OCI-LY7 (cell line): ENCODE measurements around the gene TEPSIN. TPM values are rescaled to one million over a fixed set of nuclear protein-coding genes. Genes with fewer than 3 reads are reported as not detected.

ENCODE experiments used
- BruUV-seq: library from RNA; stranded (reverse); fragments of 400-500 nt; replicated peaks from 2 replicates; lab custom pipeline; 2021; lab: Mats Ljungman, UMichigan
- CTCF ChIA-PET: fragments of 300-600 bp; sonication (Branson Sonifier 250); formaldehyde crosslinking; loops from one replicate; lab custom pipeline; 2022; ENCODE audit warnings: antibody characterized with exemption; ENCODE audit not compliant: unreplicated experiment; lab: Charles Lee
- POLR2A ChIA-PET: fragments of 300-600 bp; sonication (Branson Sonifier 250); formaldehyde crosslinking; loops from one replicate; lab custom pipeline; 2022; ENCODE audit warnings: antibody characterized with exemption; lab: Charles Lee
- DNase-seq: peaks from one replicate; pipeline ENCODE4 v3.0.0-alpha.2; 2015; ENCODE audit warnings: low spot score
- H2AFZ ChIP-seq: fragments of 200-600 bp; sonication (generic), shearing (Covaris generic); 2 replicates; pipeline ENCODE4 v1.6.1; 2014; ENCODE audit warnings: mild to moderate bottlenecking, antibody characterized with exemption, low read length, moderate library complexity
- H3K27ac ChIP-seq: fragments of 200-600 bp; sonication (generic); 2 replicates; pipeline ENCODE4 v1.5.1; 2014; ENCODE audit warnings: mixed run types, low read depth, mild to moderate bottlenecking, moderate library complexity, low read length, inconsistent platforms; ENCODE audit not compliant: poor library complexity, severe bottlenecking
- H3K36me3 ChIP-seq: fragments of 200-600 bp; sonication (generic); 2 replicates; pipeline ENCODE4 v1.6.1; 2014; ENCODE audit warnings: mild to moderate bottlenecking, antibody characterized with exemption, low read length, moderate library complexity, mixed read lengths; ENCODE audit not compliant: insufficient read depth
- H3K4me1 ChIP-seq: fragments of 200-600 bp; sonication (generic); 2 replicates; pipeline ENCODE4 v1.5.1; 2014; ENCODE audit warnings: mild to moderate bottlenecking, low read length; ENCODE audit not compliant: insufficient read depth, poor library complexity, severe bottlenecking
- H3K4me2 ChIP-seq: fragments of 200-600 bp; sonication (generic); 2 replicates; pipeline ENCODE4 v1.6.1; 2014; ENCODE audit warnings: mild to moderate bottlenecking, low read length
- H3K4me3 ChIP-seq: fragments of 200-600 bp; sonication (generic); 2 replicates; pipeline ENCODE4 v1.5.1; 2014; ENCODE audit warnings: mild to moderate bottlenecking, low read depth, low read length; ENCODE audit not compliant: poor library complexity, severe bottlenecking
- H3K79me2 ChIP-seq: fragments of 200-600 bp; sonication (generic); 2 replicates; pipeline ENCODE4 v1.6.1; 2016; ENCODE audit warnings: low read depth, mild to moderate bottlenecking, low read length, moderate library complexity, mixed read lengths; ENCODE audit not compliant: insufficient read depth
- H3K9me2 ChIP-seq: fragments of 200-600 bp; sonication (generic); 2 replicates; pipeline ENCODE4 v1.6.1; 2016; ENCODE audit warnings: mild to moderate bottlenecking, low read length, mixed read lengths; ENCODE audit not compliant: insufficient read depth
- H3K9me3 ChIP-seq: fragments of 200-600 bp; sonication (generic); 2 replicates; pipeline ENCODE4 v1.6.1; 2014; ENCODE audit warnings: mild to moderate bottlenecking, mixed run types, low read length, mixed read lengths
- H4K20me1 ChIP-seq: fragments of 200-600 bp; sonication (generic); 2 replicates; pipeline ENCODE4 v1.6.1; 2014; ENCODE audit warnings: mild to moderate bottlenecking, antibody characterized with exemption, low read length, moderate library complexity, mixed read lengths; ENCODE audit not compliant: insufficient read depth
- EZH2phosphoT487 ChIP-seq: fragments of 200-600 bp; sonication (generic); IDR thresholded peaks from 2 replicates; pipeline ENCODE4 v1.6.1; 2018; ENCODE audit warnings: low read depth, borderline replicate concordance, mild to moderate bottlenecking, mixed run types, antibody characterized with exemption, low read length, moderate library complexity, mixed read lengths
- intact Hi-C: fragments of 100-400 bp; cut with micrococcal nuclease; formaldehyde crosslinking; loops from one replicate; pipeline ENCODE4 v1.10.0; 2022; ENCODE audit not compliant: unreplicated experiment
- total RNA-seq, 2 experiments: library from RNA; depleted of rRNA in 1 of 2; stranded (reverse); fragments of >200 nt in 1 of 2; shearing (Covaris generic) in 1 of 2; gene quantifications; 2 replicates each; pipeline ENCODE4 v1.2.3, GENCODE V29; 2014 to 2022
- TF ChIP-seq, protein P1 (sequence below): fragments of 200-600 bp; sonication (generic); conservative IDR thresholded peaks from 2 replicates; pipeline ENCODE4 v1.5.1; 2014; ENCODE audit warnings: mild to moderate bottlenecking, antibody characterized with exemption, low read length, moderate library complexity, mixed read lengths

TEPSIN gene
- total RNA-seq, 2 experiments from 2014 or later, result 46.4 to 75.3 TPM

DNA sequence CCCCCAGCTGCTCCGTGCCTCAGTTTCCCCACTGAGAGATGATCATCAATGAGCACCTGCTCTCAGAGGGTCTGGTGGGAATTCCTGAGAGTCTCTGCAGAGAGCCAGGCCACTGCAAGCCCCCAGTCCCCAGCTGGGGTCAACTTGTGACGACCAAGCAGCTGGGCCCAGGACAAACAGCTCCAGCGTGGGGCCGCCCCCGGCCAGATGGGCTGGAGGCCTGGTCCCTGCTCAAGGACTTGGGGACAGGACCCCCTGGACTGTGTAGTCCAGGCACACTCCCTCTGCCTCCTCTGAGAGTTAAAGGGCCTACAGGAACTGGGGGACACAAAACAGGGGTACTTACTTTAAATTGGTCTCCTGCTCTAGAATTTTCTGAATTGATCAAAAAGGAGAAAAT lies 56.3 kb downstream of the TEPSIN start:
- no TSS peak for BruUV-seq
- CTCF ChIA-PET, result no interaction called here
- peaks cover 5% of the 10 kb centered on the region for H3K4me1 ChIP-seq
- no peaks in the 10 kb centered on the region for H3K36me3 ChIP-seq
- H2AFZ ChIP-seq, result no peak overlapping the region
- H4K20me1 ChIP-seq, result no peaks in the 10 kb centered on the region
- intact Hi-C loops, result no loop called here
- no peaks in the 10 kb centered on the region for H3K9me2 ChIP-seq
- no peak overlapping the region for H3K4me3 ChIP-seq
- H3K27ac ChIP-seq, result no peak overlapping the region
- TF ChIP-seq EZH2phosphoT487, result no peak
- TF ChIP-seq, protein P1, sequence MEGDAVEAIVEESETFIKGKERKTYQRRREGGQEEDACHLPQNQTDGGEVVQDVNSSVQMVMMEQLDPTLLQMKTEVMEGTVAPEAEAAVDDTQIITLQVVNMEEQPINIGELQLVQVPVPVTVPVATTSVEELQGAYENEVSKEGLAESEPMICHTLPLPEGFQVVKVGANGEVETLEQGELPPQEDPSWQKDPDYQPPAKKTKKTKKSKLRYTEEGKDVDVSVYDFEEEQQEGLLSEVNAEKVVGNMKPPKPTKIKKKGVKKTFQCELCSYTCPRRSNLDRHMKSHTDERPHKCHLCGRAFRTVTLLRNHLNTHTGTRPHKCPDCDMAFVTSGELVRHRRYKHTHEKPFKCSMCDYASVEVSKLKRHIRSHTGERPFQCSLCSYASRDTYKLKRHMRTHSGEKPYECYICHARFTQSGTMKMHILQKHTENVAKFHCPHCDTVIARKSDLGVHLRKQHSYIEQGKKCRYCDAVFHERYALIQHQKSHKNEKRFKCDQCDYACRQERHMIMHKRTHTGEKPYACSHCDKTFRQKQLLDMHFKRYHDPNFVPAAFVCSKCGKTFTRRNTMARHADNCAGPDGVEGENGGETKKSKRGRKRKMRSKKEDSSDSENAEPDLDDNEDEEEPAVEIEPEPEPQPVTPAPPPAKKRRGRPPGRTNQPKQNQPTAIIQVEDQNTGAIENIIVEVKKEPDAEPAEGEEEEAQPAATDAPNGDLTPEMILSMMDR, result no peak
- POLR2A ChIA-PET, result no interaction called here
- no peaks in the 10 kb centered on the region for H3K9me3 ChIP-seq
- no peak overlapping the region for H3K4me2 ChIP-seq
- no peaks in the 10 kb centered on the region for H3K79me2 ChIP-seq
- no peak for DNase-seq

DNA sequence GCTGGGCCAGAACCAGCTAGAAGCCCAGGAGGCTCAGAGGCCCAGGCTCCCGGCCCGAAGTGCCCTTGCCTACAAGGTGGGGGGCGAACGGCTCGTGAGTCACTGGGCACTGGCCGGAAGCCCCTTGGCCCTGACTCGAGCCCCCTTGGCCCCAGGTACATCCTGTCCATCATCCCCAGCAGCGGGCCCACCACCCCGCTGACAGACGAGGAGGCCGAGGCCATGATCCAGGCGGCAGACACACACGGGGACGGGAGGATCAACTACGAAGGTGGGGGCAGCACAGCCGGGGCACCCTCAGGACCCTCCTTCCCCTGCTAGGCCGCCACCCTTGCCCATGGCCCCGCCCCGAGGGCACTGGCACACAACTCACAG lies 57.1 kb downstream of the TEPSIN start:
- Histone ChIP-seq H3K79me2 (no peaks in the 10 kb centered on the region), H4K20me1 (no peaks in the 10 kb centered on the region), H2AFZ (no peak overlapping the region), H3K4me1 (peaks cover 5% of the 10 kb centered on the region), H3K4me2 (no peak overlapping the region), H3K36me3 (no peaks in the 10 kb centered on the region), H3K9me3 (no peaks in the 10 kb centered on the region), H3K4me3 (no peak overlapping the region), H3K27ac (no peak overlapping the region), H3K9me2 (no peaks in the 10 kb centered on the region)
- ChIA-PET POLR2A (no interaction called here), CTCF (no interaction called here)
- TF ChIP-seq EZH2phosphoT487, result no peak
- TF ChIP-seq, protein P1, result no peak
- BruUV-seq, result no TSS peak
- intact Hi-C loops, result no loop called here
- DNase-seq, result no peak

DNA sequence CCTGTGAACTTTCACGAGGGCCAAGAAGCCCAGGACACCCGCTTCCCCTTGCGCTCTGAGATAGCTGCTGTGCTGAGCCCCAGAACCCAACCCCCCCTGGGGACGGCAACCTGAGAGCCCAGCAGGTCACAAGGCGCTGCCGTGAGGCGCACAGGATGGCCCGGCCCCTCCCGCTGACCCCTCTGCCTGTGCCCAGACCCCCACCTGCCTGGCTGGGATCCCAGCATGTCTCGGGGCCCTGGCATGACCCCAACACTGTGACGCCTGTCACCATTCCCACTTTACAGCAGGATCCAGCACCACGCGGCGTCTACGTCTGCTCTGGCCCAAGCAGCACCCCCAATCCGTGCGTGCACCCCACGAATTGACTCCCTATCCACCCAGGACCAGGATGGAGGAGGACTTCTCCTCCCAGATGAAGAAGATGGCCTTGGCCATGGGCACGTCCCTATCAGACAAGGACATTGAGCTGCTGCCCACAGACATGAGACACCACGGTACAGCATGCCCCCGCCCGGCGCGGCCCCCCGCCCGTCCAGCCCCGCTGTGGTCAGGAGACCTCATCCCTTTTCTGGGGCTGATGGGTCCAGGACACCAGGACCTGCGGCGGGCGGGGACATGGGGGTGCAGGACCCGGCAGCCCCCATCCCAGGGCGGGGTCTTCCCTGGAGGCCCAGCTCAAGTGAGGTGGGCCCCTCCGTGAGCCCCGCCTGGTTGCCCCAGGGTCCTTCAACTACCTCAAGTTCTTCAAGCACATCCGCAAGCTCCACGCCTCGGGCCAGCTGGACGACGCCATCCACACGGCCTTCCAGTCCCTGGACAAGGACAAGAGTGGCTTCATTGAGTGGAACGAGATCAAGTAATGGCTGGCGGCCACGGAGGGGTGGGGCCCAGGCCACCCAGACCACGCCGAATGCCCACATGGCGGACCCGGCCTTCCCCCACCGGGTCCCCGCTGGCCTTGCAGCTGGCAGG lies 57.7 kb downstream of the TEPSIN start:
- no peak overlapping the region for H2AFZ ChIP-seq
- H3K79me2 ChIP-seq, result no peaks in the 10 kb centered on the region
- ChIA-PET POLR2A (no interaction called here), CTCF (no interaction called here)
- no peaks in the 10 kb centered on the region for H3K36me3 ChIP-seq
- no peaks in the 10 kb centered on the region for H4K20me1 ChIP-seq
- H3K4me3 ChIP-seq, result no peak overlapping the region
- intact Hi-C loops, result no loop called here
- peaks cover 5% of the 10 kb centered on the region for H3K4me1 ChIP-seq
- BruUV-seq, result no TSS peak
- H3K9me3 ChIP-seq, result no peaks in the 10 kb centered on the region
- H3K9me2 ChIP-seq, result no peaks in the 10 kb centered on the region
- TF ChIP-seq, protein P1, result no peak
- no peak for TF ChIP-seq EZH2phosphoT487
- H3K27ac ChIP-seq, result no peak overlapping the region
- no peak overlapping the region for H3K4me2 ChIP-seq
- DNase-seq, result no peak
